Epithelial cell of proximal tubule (primary cell): ENCODE data around the gene LPIN1. TPM values are rescaled to one million over a fixed set of nuclear protein-coding genes. Genes with fewer than 3 reads are reported as not detected.

Experiments
- DNase-seq: peaks from one replicate; pipeline ENCODE4 v3.0.0-alpha.2; 2011; ENCODE audit warnings: low read depth
- H3K4me3 ChIP-seq: 2 replicates; pipeline ENCODE4 v1.5.1; 2011; ENCODE audit warnings: low read depth, mild to moderate bottlenecking, low read length
- CTCF ChIP-seq: conservative IDR thresholded peaks from 2 replicates; pipeline ENCODE4 v1.5.1; 2012; ENCODE audit warnings: low read depth, mild to moderate bottlenecking, low read length
- total RNA-seq: library from RNA; depleted of rRNA; stranded (reverse); fragments of >200 nt; gene quantifications from 2 replicates; pipeline ENCODE4 v1.2.3, GENCODE V29; 2015

The LPIN1 gene
- total RNA-seq, 1 donor from 2014 or later = 33.8 TPM

- H3K4me3 ChIP-seq = no peak overlapping the region
- no peak for DNase-seq
- peak; percentile 63 for TF ChIP-seq CTCF
These were observed 38.5 kb downstream of the LPIN1 start for GRCh38 chr2:11784747-11785610.

- H3K4me3 ChIP-seq = no peak overlapping the region
- no peak for DNase-seq
- no peak for TF ChIP-seq CTCF
These were observed 39.1 kb downstream of the LPIN1 start for GRCh38 chr2:11785611-11785940.

- no peak overlapping the region for H3K4me3 ChIP-seq
- no peak for DNase-seq
- no peak for TF ChIP-seq CTCF
These were observed 39.8 kb downstream of the LPIN1 start for GRCh38 chr2:11786191-11786590.

- no peak for TF ChIP-seq CTCF
- no peak overlapping the region for H3K4me3 ChIP-seq
- DNase-seq = no peak
These were observed 40.2 kb downstream of the LPIN1 start for GRCh38 chr2:11786592-11786991.

- TF ChIP-seq CTCF = no peak
- no peak overlapping the region for H3K4me3 ChIP-seq
- DNase-seq = no peak
These were observed 41.6 kb downstream of the LPIN1 start for GRCh38 chr2:11787991-11788390.

- no peak overlapping the region for H3K4me3 ChIP-seq
- no peak for TF ChIP-seq CTCF
- DNase-seq = no peak
These were observed 42.2 kb downstream of the LPIN1 start for GRCh38 chr2:11788461-11789124.
